LNCAP (cell line): ENCODE results near the gene PGGHG.

ENCODE experiments used
- CTCF ChIP-seq: fragments of 450-650 bp; IDR thresholded peaks from 2 replicates; pipeline ENCODE4 v1.5.1; 2017; ENCODE audit warnings: mild to moderate bottlenecking

PGGHG gene

GRCh38 chr11:257766-258493, 31.0 kb upstream of the PGGHG start:
- peak; percentile 17; the same call in 1 of the 2 replicates for TF ChIP-seq CTCF

GRCh38 chr11:259413-259812, 29.5 kb upstream of the PGGHG start:
- TF ChIP-seq CTCF: no peak

- TF ChIP-seq CTCF: no peak
Measured at GRCh38 chr11:261624-262023, 27.3 kb upstream of the PGGHG start.

GRCh38 chr11:266676-267439, 22.1 kb upstream of the PGGHG start:
- no peak for TF ChIP-seq CTCF

- no peak for TF ChIP-seq CTCF
Measured at GRCh38 chr11:267491-267994, 21.4 kb upstream of the PGGHG start.

- TF ChIP-seq CTCF: no peak
Measured at GRCh38 chr11:269146-269890, 19.6 kb upstream of the PGGHG start.

GRCh38 chr11:270451-271318, 18.2 kb upstream of the PGGHG start:
- no peak for TF ChIP-seq CTCF
